Mesenteric fat pad (tissue), 1 donor: ENCODE data around the gene DOCK1. TPM values are rescaled to one million over a fixed set of nuclear protein-coding genes. Genes with fewer than 3 reads are reported as not detected.

ENCODE experiments used
- DNase-seq: peaks from one replicate; pipeline ENCODE4 v3.0.0-alpha.2; 2020; ENCODE audit warnings: low spot score
- total RNA-seq: library from RNA; stranded (reverse); fragmentation: NEBNext Ultra II Directional; extraction: Animal tissue kit (Norgen Biotek cat#: 25700); gene quantifications from one replicate; pipeline ENCODE4 v1.2.1, GENCODE V29; 2021
- donor health status: DM: yes; HTN: yes; CAD: no.

Gene DOCK1
- total RNA-seq, 1 donor from 2014 or later: 46.0 TPM

DNA sequence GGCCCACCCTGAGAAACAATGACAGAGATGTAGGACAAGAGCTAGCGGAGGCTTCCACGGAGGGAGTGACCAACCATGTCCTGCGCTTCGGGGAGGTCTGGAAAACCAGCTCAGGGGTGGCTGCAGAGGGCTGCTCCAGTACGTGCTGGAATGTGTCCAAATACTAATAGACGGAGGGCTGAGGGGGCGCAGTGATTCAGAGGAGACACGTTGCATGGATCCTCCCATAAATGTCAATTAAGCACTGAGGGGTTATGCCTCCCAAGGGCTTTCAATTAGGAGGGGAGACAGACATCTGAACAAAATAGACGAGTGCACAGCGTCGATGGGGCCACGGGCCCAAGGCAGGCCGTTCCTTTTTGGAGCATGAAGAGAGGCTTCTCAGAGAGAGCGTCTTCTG is 592.9 kb downstream of the DOCK1 start:
- DNase-seq: no peak

DNA sequence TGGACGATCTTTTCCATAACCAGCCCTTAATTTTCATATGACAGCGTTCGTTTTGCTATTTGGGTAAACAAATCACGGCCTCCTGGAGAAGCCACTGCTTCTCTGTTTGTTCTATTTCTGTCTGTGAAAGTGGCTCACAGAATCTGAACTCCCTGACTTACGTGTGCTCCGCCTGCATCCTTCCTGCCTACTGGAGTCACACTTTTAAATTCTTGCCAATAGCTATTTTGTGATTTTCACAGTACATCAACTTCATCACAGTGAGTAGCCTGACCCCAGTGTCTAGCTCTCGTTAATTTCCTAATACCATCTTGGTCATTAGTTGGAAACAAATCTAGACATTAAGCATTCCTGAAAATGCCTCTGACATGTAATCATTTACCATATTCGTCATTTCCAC is 594.9 kb downstream of the DOCK1 start:
- DNase-seq: no peak

Other genes with a start within 250 kb of the DOCK1 start
- 3.9 TPM for gene C10orf90, start 234.7 kb upstream of the DOCK1 start, total RNA-seq